KG1 (cell line): Measurements from ENCODE around the gene NTNG2.

Experiments
- DNase-seq: peaks from one replicate; lab custom pipeline; 2025; lab: John Stamatoyannopoulos, UW

The NTNG2 gene

GRCh38 chr9:132236662-132237311 is 74.9 kb downstream of the NTNG2 start:
- no peak for DNase-seq

DNA sequence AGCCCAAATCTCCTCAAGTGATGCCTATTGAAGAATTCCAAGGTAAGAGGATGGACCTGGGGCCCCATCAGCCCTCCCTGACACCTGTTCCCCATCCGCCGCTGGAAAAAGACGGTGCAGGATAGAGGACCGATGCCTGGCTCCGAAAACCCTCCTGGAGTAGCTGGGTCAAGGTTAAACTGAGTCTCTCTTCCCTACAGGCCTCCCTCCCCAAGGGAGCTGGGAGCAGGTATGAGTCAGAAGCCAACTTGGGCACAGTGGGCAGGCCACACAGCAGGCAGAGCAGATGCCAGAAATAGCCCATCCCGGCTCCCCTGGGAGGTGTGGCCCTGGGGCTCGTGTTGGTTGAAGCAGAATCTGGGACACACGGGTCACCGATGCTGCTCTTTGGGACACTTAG is 75.6 kb downstream of the NTNG2 start:
- DNase-seq: no peak

GRCh38 chr9:132238026-132238972 is 76.4 kb downstream of the NTNG2 start:
- no peak for DNase-seq

DNA sequence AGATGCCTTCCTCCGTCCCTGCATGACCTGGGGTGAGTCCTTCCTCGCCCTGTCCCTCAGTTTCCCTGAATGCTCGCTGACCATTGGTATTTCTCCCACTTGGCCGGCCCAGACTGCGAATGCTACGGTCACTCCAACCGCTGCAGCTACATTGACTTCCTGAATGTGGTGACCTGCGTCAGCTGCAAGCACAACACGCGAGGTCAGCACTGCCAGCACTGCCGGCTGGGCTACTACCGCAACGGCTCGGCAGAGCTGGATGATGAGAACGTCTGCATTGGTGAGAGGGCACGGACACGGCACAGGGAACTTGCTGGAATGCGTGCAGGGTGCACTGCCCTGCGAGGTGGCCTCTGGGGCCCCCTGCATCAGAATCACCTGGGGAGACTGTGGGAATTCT is 77.1 kb downstream of the NTNG2 start:
- DNase-seq: no peak

GRCh38 chr9:132239518-132239917 is 77.7 kb downstream of the NTNG2 start:
- no peak for DNase-seq

- no peak for DNase-seq
These were observed 78.4 kb downstream of the NTNG2 start for GRCh38 chr9:132239999-132240840.

DNA sequence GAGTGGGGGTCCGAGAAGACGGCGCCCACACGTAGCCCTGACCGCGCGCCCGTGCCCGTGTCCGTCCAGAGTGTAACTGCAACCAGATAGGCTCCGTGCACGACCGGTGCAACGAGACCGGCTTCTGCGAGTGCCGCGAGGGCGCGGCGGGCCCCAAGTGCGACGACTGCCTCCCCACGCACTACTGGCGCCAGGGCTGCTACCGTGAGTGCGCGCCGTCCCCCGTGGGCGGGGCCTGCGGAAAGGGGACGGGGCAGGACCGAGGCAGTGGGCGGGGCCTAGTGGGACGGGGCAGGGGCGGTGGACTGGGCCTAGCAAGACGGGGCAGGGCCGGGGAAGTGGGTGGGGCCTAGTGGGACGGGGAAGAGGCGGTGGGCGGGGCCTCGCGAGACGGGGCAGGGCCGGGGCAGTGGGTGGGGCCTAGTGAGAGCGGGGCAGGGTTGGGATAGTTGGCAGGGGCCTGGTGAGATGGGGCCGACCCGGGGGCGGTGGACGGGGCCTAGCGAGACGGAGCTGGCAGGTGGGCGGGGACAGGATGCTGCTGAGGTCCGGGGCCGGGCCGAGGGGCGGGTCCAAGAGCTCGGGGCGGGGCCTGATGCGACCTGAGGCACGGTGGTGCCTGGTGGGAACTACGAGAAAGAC is 79.1 kb downstream of the NTNG2 start:
- no peak for DNase-seq

- no peak for DNase-seq
These were observed 79.6 kb downstream of the NTNG2 start for GRCh38 chr9:132241483-132241839.

GRCh38 chr9:132241840-132242620 is 80.2 kb downstream of the NTNG2 start:
- no peak for DNase-seq

- DNase-seq: no peak
These were observed 80.8 kb downstream of the NTNG2 start for GRCh38 chr9:132242621-132243155.

DNA sequence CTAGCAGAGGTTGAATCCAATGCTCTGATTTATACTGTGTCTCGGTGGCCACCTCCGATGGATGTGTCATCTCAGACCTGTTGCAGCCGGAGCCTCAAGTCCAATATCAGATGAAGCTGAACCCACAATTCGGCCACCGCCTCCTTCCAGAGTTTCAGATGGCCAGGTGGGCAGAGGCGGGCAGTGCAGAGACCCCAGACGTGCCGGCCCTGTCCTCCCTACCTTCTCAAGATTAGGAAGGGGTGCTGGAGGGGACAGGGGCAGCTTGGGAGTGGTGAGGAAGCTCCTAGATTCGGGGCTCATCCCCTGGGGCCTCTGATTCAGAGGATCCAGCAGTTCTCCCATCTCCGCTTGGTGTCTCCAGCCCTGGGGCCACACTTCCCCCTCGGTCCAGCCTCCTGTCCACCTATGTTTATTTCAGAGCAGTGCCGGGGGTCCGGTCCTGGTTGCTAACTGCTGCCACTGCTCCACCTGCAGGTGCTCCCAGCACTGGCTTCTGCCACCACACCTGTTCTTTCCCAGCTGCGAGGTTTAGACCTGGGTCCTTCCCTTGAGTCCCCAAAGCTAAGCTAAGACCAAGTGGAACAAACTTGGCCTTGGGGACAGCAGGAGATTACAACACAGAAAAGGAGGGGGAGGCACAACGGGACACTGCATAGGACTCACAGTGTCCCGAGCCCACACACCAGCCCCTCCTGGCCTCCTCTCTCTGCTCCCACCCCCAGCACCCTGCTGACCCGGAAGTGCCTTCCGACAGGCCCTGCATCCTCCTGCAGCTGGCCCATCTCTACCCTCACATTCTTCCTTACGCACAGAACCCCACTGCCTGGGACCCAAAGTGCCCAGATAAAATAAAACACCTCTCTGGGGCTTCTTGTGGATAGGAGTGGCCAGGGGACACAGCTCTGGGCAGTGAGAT is 81.6 kb downstream of the NTNG2 start:
- DNase-seq: no peak

DNA sequence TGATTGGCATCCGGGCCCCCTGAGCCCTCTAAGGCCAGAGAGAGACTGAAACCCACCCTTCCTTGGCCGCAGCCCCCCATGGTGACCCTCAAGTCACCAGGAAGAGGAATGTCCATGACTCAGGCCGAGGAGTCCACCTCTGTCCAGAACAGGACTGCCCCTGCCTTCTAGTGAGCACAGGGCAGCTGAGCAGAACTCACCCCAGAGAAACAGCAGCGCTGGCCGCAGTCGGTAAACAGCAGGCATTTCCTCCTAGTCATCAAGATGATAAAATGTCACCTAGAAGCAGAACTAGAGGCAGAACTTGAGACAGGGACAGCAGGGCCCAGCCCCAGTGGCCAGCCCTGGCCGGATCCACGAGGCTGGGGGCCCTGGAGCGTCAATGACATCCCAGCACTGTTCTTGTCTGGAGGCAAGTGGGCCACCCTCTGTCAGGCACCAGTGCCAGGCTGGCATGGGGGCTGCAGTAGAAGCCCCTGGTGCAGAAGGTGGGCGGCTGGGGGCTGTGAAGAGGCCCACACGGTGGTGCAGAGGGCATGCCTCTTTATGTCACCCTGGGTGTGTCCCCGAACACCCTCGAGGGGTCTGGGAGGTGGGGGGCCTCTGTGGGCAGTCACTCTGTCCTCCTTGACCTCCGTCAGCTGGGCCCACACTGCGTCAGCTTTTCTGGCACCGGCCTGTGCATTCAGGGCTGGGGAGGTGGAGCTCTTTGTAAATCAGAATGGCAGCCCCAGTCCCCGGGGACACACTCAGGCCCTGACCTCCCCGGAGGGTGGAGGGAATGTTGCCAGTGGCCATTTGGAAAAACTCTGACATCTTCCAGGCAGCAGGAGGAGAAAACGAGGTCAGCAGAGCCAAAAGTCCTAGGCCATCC is 83.0 kb downstream of the NTNG2 start:
- no peak for DNase-seq

GRCh38 chr9:132245465-132245864 is 83.6 kb downstream of the NTNG2 start:
- DNase-seq: no peak

DNA sequence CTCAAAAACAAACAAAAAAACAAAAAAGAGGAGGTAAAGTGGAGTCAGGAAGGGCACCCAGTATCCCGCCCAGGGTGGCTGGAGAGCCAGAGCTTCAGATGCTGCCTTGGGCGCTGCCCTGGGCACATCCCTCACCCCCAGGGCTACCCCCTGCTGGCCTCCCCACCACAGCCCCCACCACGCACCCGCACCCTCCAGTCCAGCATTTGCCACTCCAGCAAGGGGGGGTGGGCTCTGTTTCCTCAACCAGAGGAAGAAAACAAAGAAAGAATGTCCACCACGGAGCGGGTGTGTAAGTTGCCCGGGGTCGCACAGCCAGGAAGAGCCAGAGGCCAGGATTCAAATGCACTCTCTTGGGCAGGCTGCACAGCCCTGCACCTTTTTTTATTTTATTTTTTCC is 86.1 kb downstream of the NTNG2 start:
- no peak for DNase-seq

DNA sequence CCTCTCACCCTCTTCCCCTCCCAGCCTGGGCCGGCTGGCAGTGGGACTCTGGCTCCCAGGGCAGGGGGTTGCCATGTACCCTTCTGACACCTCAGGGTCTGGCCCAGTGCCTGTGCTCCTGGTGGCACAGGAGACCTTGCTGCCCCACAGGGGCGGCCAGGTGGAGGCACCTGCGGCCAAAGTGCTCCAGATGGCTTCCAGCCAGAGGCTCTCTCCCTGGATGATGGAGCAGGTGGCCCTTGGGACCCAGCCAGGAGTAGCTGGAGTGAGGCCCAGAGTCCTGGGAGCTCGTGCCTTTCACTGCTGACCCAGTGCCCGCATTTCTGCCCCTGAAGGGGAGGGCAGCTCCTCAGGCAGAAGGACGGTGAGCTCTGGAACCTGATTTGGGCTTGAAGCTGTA is 87.3 kb downstream of the NTNG2 start:
- no peak for DNase-seq

- DNase-seq: no peak
These were observed 87.8 kb downstream of the NTNG2 start for GRCh38 chr9:132249690-132250089.

DNA sequence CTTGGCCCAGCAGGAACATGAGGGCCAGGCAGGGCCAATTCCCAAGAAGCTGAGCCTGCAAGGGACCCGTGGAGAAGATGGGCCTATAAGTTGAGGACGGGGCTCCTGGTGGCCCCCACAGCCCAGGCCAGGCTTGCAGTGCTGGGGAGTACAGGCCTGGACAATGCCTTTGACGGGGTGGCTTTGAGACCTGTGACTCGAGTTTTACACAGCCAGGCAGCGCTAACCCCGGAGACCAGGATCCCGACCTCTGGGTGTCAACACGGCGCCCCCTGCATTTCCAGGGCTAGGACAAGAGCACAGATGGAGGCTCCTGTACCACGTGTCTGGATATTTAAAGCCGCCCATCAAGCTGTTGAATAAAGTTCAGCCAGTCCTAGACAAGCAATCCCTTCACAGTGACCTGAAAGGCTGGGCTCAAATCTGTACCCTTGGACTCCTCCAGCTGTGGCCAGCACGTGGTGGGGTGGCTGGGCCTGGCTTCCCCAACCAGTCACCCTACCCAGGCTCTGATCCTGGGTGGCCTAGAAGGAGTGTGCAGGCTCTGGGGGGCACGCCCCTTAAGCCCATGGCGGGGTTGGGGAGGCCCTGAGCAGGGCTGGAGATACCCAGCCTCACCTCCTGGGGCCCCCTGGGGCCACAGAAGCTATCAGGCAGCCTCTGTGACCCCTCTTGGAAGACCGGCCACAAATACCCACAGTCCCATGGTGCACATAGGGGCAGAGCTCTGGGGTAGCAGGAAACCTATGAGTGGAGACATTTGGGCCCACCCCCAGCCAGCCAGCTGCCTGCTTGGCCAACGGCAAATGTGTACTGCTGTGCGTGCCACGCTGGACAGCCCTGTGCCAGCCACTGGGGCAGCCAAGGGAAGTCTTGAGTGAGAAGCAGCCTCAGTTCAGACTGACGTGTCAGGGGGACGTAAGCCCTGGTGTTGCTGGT is 88.7 kb downstream of the NTNG2 start:
- no peak for DNase-seq

- DNase-seq: no peak
These were observed 99.0 kb downstream of the NTNG2 start for GRCh38 chr9:132260846-132261245.
